H1 (cell line): ENCODE data around the gene MAPK4. TPM values are rescaled to one million over a fixed set of nuclear protein-coding genes. Genes with fewer than 3 reads are reported as not detected.

Experiments
- CTCF ChIA-PET: fragments of 300-600 bp; sonication (Branson Sonifier 250); formaldehyde crosslinking; loops from one replicate; lab custom pipeline; 2021; ENCODE audit not compliant: partially characterized antibody; lab: Charles Lee
- POLR2A ChIA-PET: fragments of 300-600 bp; sonication (Branson Sonifier 250); formaldehyde crosslinking; loops from one replicate; lab custom pipeline; 2021; ENCODE audit warnings: inconsistent platforms; ENCODE audit not compliant: partially characterized antibody; lab: Charles Lee
- DNase-seq, 2 experiments: peaks; one replicate each; pipeline versions ENCODE4 v3.0.0 to v3.0.0-alpha.2; 2010 to 2022; ENCODE audit warnings: low spot score in 2 of 2, low read depth in 1 of 2, mixed read lengths in 1 of 2
- FAIRE-seq: peaks from 2 replicates; lab custom pipeline; 2011; peaks lifted over from hg19 to GRCh38; lab: Jason Lieb, UNC
- H2AFZ ChIP-seq: 2 replicates; pipeline ENCODE4 v1.8.1; 2012; ENCODE audit warnings: low read length, inconsistent platforms
- H2AK5ac ChIP-seq: 2 replicates; pipeline ENCODE4 v1.6.1; 2013; ENCODE audit warnings: low read depth, low read length
- H2BK120ac ChIP-seq: replicated peaks from 2 replicates; pipeline ENCODE3; 2013; ENCODE audit warnings: low read depth, low read length, inconsistent platforms
- H2BK12ac ChIP-seq: 2 replicates; pipeline ENCODE4 v1.6.1; 2013; ENCODE audit warnings: low read depth, low read length
- H2BK15ac ChIP-seq: 2 replicates; pipeline ENCODE4 v1.6.1; 2013; ENCODE audit warnings: low read length
- H2BK20ac ChIP-seq: 2 replicates; pipeline ENCODE4 v1.6.1; 2013; ENCODE audit warnings: low read length
- H2BK5ac ChIP-seq: 2 replicates; pipeline ENCODE4 v1.6.1; 2013; ENCODE audit warnings: low read depth, low read length
- H3K14ac ChIP-seq: 2 replicates; pipeline ENCODE4 v1.6.1; 2013; ENCODE audit warnings: inconsistent platforms; ENCODE audit not compliant: insufficient read length
- H3K18ac ChIP-seq: 2 replicates; pipeline ENCODE4 v1.6.1; 2013; ENCODE audit warnings: low read length; ENCODE audit errors: extremely low read depth
- H3K23ac ChIP-seq: 2 replicates; pipeline ENCODE4 v1.6.1; 2013; ENCODE audit warnings: inconsistent platforms; ENCODE audit not compliant: insufficient read length
- H3K23me2 ChIP-seq: 2 replicates; pipeline ENCODE4 v1.6.1; 2013; ENCODE audit warnings: low read depth, low read length
- H3K27ac ChIP-seq: 2 replicates; pipeline ENCODE4 v1.6.1; 2011; ENCODE audit warnings: low read depth, low read length, inconsistent platforms
- H3K27me3 ChIP-seq, 4 experiments: replicated peaks in 1 of 4; 1 replicate in 1 of 4; 2 replicates in 3 of 4; pipeline versions ENCODE4 v1.6.1 to v1.8.1; 2011 to 2013; ENCODE audit warnings: low read length in 3 of 4, mild to moderate bottlenecking in 3 of 4, inconsistent platforms in 2 of 4, mixed read lengths in 2 of 4, moderate library complexity in 1 of 4; ENCODE audit not compliant: control insufficient read depth in 3 of 4, insufficient read depth in 3 of 4; ENCODE audit errors: extremely low read depth in 1 of 4
- H3K36me3 ChIP-seq, 4 experiments: 2 replicates each; pipeline versions ENCODE4 v1.6.1 to v1.8.1; 2011 to 2013; ENCODE audit warnings: mild to moderate bottlenecking in 4 of 4, low read length in 3 of 4, moderate library complexity in 2 of 4, control low read depth in 1 of 4, inconsistent platforms in 1 of 4; ENCODE audit not compliant: insufficient read depth in 4 of 4, control insufficient read depth in 2 of 4
- H3K4ac ChIP-seq: replicated peaks from 2 replicates; pipeline ENCODE3; 2013; ENCODE audit warnings: low read length, low read depth, mixed read lengths, inconsistent platforms; ENCODE audit not compliant: insufficient read length
- H3K4me1 ChIP-seq, 4 experiments: replicated peaks in 1 of 4; 1 replicate in 1 of 4; 2 replicates in 3 of 4; pipeline versions ENCODE4 v1.6.1 to v1.8.1; 2011 to 2013; ENCODE audit warnings: low read length in 3 of 4, inconsistent platforms in 2 of 4, mixed read lengths in 1 of 4; ENCODE audit not compliant: insufficient read depth in 4 of 4, control insufficient read depth in 3 of 4
- H3K4me2 ChIP-seq, 2 experiments: 2 replicates each; pipeline versions ENCODE4 v1.6.1 to v1.8.1; 2011 to 2013; ENCODE audit warnings: low read depth in 2 of 2, low read length in 2 of 2, control low read depth in 1 of 2, inconsistent platforms in 1 of 2, mild to moderate bottlenecking in 1 of 2; ENCODE audit not compliant: insufficient read depth in 1 of 2
- H3K4me3 ChIP-seq, 4 experiments: fragments of 200-600, 300-600 bp in 1 of 4; sonication (generic), shearing (Covaris generic), sonication (Bioruptor Twin) in 1 of 4; 2 replicates each; pipeline versions ENCODE4 v1.5.1 to v1.8.1; 2011 to 2016; ENCODE audit warnings: low read length in 4 of 4, low read depth in 3 of 4, control low read depth in 2 of 4, inconsistent platforms in 2 of 4, mild to moderate bottlenecking in 2 of 4, mixed read lengths in 1 of 4, moderate library complexity in 1 of 4; ENCODE audit not compliant: insufficient read depth in 2 of 4; ENCODE audit errors: extremely low read depth in 1 of 4
- H3K56ac ChIP-seq: replicated peaks from 2 replicates; pipeline ENCODE3; 2013; ENCODE audit warnings: low read depth, mild to moderate bottlenecking, mixed read lengths, low read length, inconsistent platforms; ENCODE audit not compliant: insufficient read length
- H3K79me1 ChIP-seq: 2 replicates; pipeline ENCODE4 v1.6.1; 2013; ENCODE audit warnings: low read depth, low read length, control low read depth
- H3K79me2 ChIP-seq, 2 experiments: 2 replicates each; pipeline versions ENCODE4 v1.6.1 to v1.8.1; 2012 to 2013; ENCODE audit warnings: low read length in 2 of 2, mild to moderate bottlenecking in 2 of 2, inconsistent platforms in 1 of 2; ENCODE audit not compliant: insufficient read depth in 2 of 2, control insufficient read depth in 1 of 2
- H3K9ac ChIP-seq, 4 experiments: replicated peaks in 1 of 4; 1 replicate in 1 of 4; 2 replicates in 3 of 4; pipeline versions ENCODE4 v1.6.1 to v1.8.1; 2011 to 2013; ENCODE audit warnings: low read depth in 3 of 4, low read length in 3 of 4, control low read depth in 2 of 4, mild to moderate bottlenecking in 2 of 4, moderate library complexity in 2 of 4, inconsistent platforms in 1 of 4; ENCODE audit errors: extremely low read depth in 1 of 4
- H3K9me3 ChIP-seq, 2 experiments: 2 replicates each; pipeline versions ENCODE4 v1.6.1 to v1.8.1; 2012 to 2013; ENCODE audit warnings: mild to moderate bottlenecking in 2 of 2, moderate library complexity in 2 of 2, control low read depth in 1 of 2, inconsistent platforms in 1 of 2, low read depth in 1 of 2, low read length in 1 of 2, mixed read lengths in 1 of 2; ENCODE audit not compliant: insufficient read depth in 2 of 2
- H4K20me1 ChIP-seq, 2 experiments: replicated peaks in 1 of 2; 2 replicates each; pipeline versions ENCODE3 to v1.8.1; 2011 to 2013; ENCODE audit warnings: inconsistent platforms in 2 of 2, low read length in 2 of 2, mild to moderate bottlenecking in 1 of 2; ENCODE audit not compliant: insufficient read depth in 2 of 2, control insufficient read depth in 1 of 2
- H4K5ac ChIP-seq: 2 replicates; pipeline ENCODE4 v1.6.1; 2013; ENCODE audit warnings: low read length, low read depth, mixed read lengths, inconsistent platforms; ENCODE audit not compliant: insufficient read length
- H4K8ac ChIP-seq: 2 replicates; pipeline ENCODE4 v1.8.0; 2013; ENCODE audit warnings: mild to moderate bottlenecking, moderate library complexity, low read length, inconsistent platforms; ENCODE audit not compliant: insufficient read depth; ENCODE audit errors: extremely low read depth
- H4K91ac ChIP-seq: replicated peaks from 2 replicates; pipeline ENCODE3; 2013; ENCODE audit warnings: low read length, mixed read lengths, inconsistent platforms; ENCODE audit not compliant: insufficient read length
- BCL11A ChIP-seq, 2 experiments: IDR thresholded peaks; one replicate each; pipeline ENCODE4 v1.6.1; 2011; ENCODE audit warnings: low read depth in 2 of 2, low read length in 2 of 2, mild to moderate bottlenecking in 2 of 2
- FOSL1 ChIP-seq: IDR thresholded peaks from 2 replicates; pipeline ENCODE4 v1.6.1; 2011; ENCODE audit warnings: mild to moderate bottlenecking, low read depth, low read length, moderate library complexity; ENCODE audit not compliant: insufficient read depth
- GABPA ChIP-seq: IDR thresholded peaks from 2 replicates; pipeline ENCODE4 v1.6.1; 2011; ENCODE audit warnings: mild to moderate bottlenecking, low read length, moderate library complexity, borderline replicate concordance; ENCODE audit not compliant: insufficient read depth
- GTF2F1 ChIP-seq: IDR thresholded peaks from 2 replicates; pipeline ENCODE4 v1.6.1; 2012; ENCODE audit warnings: low read depth, low read length, improper control_type of control experiment, borderline replicate concordance
- JUN ChIP-seq: IDR thresholded peaks from 2 replicates; pipeline ENCODE4 v1.6.1; 2011; ENCODE audit warnings: low read depth, mild to moderate bottlenecking, improper control_type of control experiment, low read length
- KDM4A ChIP-seq: IDR thresholded peaks from one replicate; pipeline ENCODE4 v1.7.1; 2012; ENCODE audit warnings: low read depth, mild to moderate bottlenecking, moderate library complexity, low read length, inconsistent platforms; ENCODE audit not compliant: severe bottlenecking
- MAFK ChIP-seq: IDR thresholded peaks from 2 replicates; pipeline ENCODE4 v1.6.1; 2012; ENCODE audit warnings: low read depth, mild to moderate bottlenecking, improper control_type of control experiment, low read length
- RXRA ChIP-seq: IDR thresholded peaks from 2 replicates; pipeline ENCODE4 v1.6.1; 2011; ENCODE audit warnings: low read depth, mild to moderate bottlenecking, low read length, moderate library complexity; ENCODE audit not compliant: insufficient read depth
- SIN3A ChIP-seq, 2 experiments: IDR thresholded peaks in 1 of 2; conservative IDR thresholded peaks in 1 of 2; 2 replicates each; pipeline ENCODE4 v1.6.1; 2011 to 2012; ENCODE audit warnings: low read length in 2 of 2, improper control_type of control experiment in 1 of 2, low read depth in 1 of 2, mild to moderate bottlenecking in 1 of 2
- WGBS, 2 experiments: shearing (Covaris generic) in 1 of 2; methylation state at CpG; one replicate each; pipeline versions ENCODE4 v1.1.6 to v1.1.7; 2013 to 2015; ENCODE audit warnings: low lambda C conversion rate in 2 of 2, mixed read lengths in 2 of 2, inconsistent platforms in 1 of 2, low coverage in 1 of 2, missing lambda C conversion rate in 1 of 2; ENCODE audit not compliant: insufficient replicate concordance in 2 of 2, insufficient coverage in 1 of 2, insufficient read length in 1 of 2; ENCODE audit errors: extremely low coverage in 1 of 2, missing lambda C conversion rate in 1 of 2; 5-methylcytosine and 5-hydroxymethylcytosine counted together
- polyA plus RNA-seq, 7 experiments: library from polyadenylated mRNA; depleted of rRNA in 3 of 7; stranded (reverse) in 5 of 7; unstranded in 2 of 7; fragments of >200 nt in 5 of 7; fragments of 200-250 nt in 2 of 7; gene quantifications; 1 replicate in 5 of 7; 2 replicates in 1 of 7; 4 replicates in 1 of 7; pipeline versions ENCODE4 v1.2.1 to v1.2.3, GENCODE V29; 2011 to 2013; ENCODE audit warnings: missing spikeins in 2 of 7, mixed read lengths in 2 of 7
- total RNA-seq: library from RNA; stranded (reverse); fragmentation: NEBNext Ultra II Directional; extraction: Animal tissue kit (Norgen Biotek cat#: 25700); gene quantifications from 2 replicates; pipeline ENCODE4 v1.2.1, GENCODE V29; 2021

The MAPK4 gene
- total and polyA plus RNA-seq, 2 of the 8 experiments (the other 6 are each of a cell fraction or from before 2014, with no cell fraction given), result 3.2 to 3.7 TPM

- H4K91ac ChIP-seq, result no peak overlapping the region
- H3K14ac ChIP-seq, result no peak overlapping the region
- H3K4me1 ChIP-seq, result peaks cover 3 to 18% (median 12%) of the 10 kb centered on the region in 4 experiments; a peak in 5 of 7 replicates
- no peak overlapping the region for H3K27ac ChIP-seq
- no peaks in the 10 kb centered on the region; a peak in 1 of 8 replicates for H3K36me3 ChIP-seq
- H3K4ac ChIP-seq, result no peak overlapping the region
- no peaks in the 10 kb centered on the region for H3K27me3 ChIP-seq
- no peak overlapping the region for H3K9ac ChIP-seq
- H4K20me1 ChIP-seq, result no peaks in the 10 kb centered on the region
- no peak for TF ChIP-seq MAFK
- TF ChIP-seq BCL11A (IDR thresholded peaks at IDR 0.05; ENCODE audit: low read depth in 2 of 2, low read length in 2 of 2), result no peak
- TF ChIP-seq SIN3A (conservative IDR thresholded peaks at IDR 0.05 in 1 of 2, IDR thresholded peaks at IDR 0.05 in 1 of 2; ENCODE audit: low read depth in 1 of 2, low read length in 2 of 2), result no peak
- no peak for TF ChIP-seq GTF2F1
- no peak for TF ChIP-seq GABPA
- TF ChIP-seq JUN, result no peak
- no peak for TF ChIP-seq RXRA
- no peak for TF ChIP-seq KDM4A
- TF ChIP-seq FOSL1, result no peak
- H3K4me2 ChIP-seq, result no peak overlapping the region
- ChIA-PET POLR2A (no interaction called here), CTCF (no interaction called here)
- no peak overlapping the region for H2BK120ac ChIP-seq
- H3K79me2 ChIP-seq, result no peaks in the 10 kb centered on the region
- H3K56ac ChIP-seq, result no peak overlapping the region
- no peak overlapping the region for H2BK20ac ChIP-seq
- H2BK15ac ChIP-seq, result no peak overlapping the region
- no peak for FAIRE-seq
- H2BK5ac ChIP-seq, result no peak overlapping the region
- H3K4me3 ChIP-seq, result no peak overlapping the region
- no peak for DNase-seq
- no peak overlapping the region for H3K18ac ChIP-seq
- H3K9me3 ChIP-seq, result 0 out of 4 replicates have a peak, but pooled peaks cover 0 to 5% of the 10 kb centered on the region in 2 experiments
- no peaks in the 10 kb centered on the region for H3K23me2 ChIP-seq
- H2AK5ac ChIP-seq, result no peak overlapping the region
- no peaks in the 10 kb centered on the region for H3K79me1 ChIP-seq
- no peak overlapping the region for H2BK12ac ChIP-seq
- WGBS, 2 experiments, result 86% methylated on average over 5 of the region's 5 CpGs; no CpG with 5 or more reads in 1 of the 2 experiments
- H4K8ac ChIP-seq, result no peak overlapping the region
- no peak overlapping the region for H4K5ac ChIP-seq
- H2AFZ ChIP-seq, result no peak overlapping the region
- no peak overlapping the region for H3K23ac ChIP-seq
Measured at GRCh38 chr18:50751490-50751889, 191.6 kb downstream of the MAPK4 start.
